H1 (cell line): ENCODE data around the gene FOXC2.

ENCODE experiments used
- ATF2 ChIP-seq: IDR thresholded peaks from 2 replicates; pipeline ENCODE4 v1.6.1; 2012; ENCODE audit warnings: low read length, inconsistent platforms
- RFX5 ChIP-seq: IDR thresholded peaks from 2 replicates; pipeline ENCODE4 v1.6.1; 2011; ENCODE audit warnings: low read depth, low read length, improper control_type of control experiment, borderline replicate concordance

GRCh38 chr16:86565181-86565631, 1.4 kb upstream of the FOXC2 start:
- TF ChIP-seq ATF2 (no peak), RFX5 (no peak)
